ENCODE results near the gene GNAO1. TPM values are rescaled to one million over a fixed set of nuclear protein-coding genes. Genes with fewer than 3 reads are reported as not detected.

Gene GNAO1
- total and polyA plus RNA-seq, 2 of the 13 experiments (the other 11 are each of a cell fraction or from before 2014, with no cell fraction given), result not detected

GRCh38 chr16:56332464-56333079 lies 141.3 kb downstream of the GNAO1 start (continued):
- TF ChIP-seq TP53 (CRISPR knock-in tag; conservative IDR thresholded peaks at IDR 0.05) (no peak), YEATS2 (CRISPR knock-in tag; IDR thresholded peaks at IDR 0.05; ENCODE audit: borderline replicate concordance) (no peak), PPARG (CRISPR knock-in tag; conservative IDR thresholded peaks at IDR 0.05) (no peak), GTF3A (CRISPR knock-in tag; conservative IDR thresholded peaks at IDR 0.05) (0 out of 2 replicates have a peak, but pooled peaks have one; percentile 34), THAP11 (CRISPR knock-in tag; IDR thresholded peaks at IDR 0.05) (peak; percentile 59), ATRX (CRISPR knock-in tag; IDR thresholded peaks at IDR 0.05; ENCODE audit: borderline replicate concordance) (no peak), ATF4 (CRISPR knock-in tag; IDR thresholded peaks at IDR 0.05) (no peak), ZNF230 (CRISPR knock-in tag; IDR thresholded peaks at IDR 0.05) (peak; percentile 60; the same call in 1 of the 2 replicates), KDM6A (CRISPR knock-in tag; IDR thresholded peaks at IDR 0.05; ENCODE audit: low read depth) (no peak), ZMYM4 (CRISPR knock-in tag; IDR thresholded peaks at IDR 0.05) (peak; percentile 58; the same call in 1 of the 2 replicates), TGIF2 (CRISPR knock-in tag; IDR thresholded peaks at IDR 0.05) (no peak), ZNF607 (CRISPR knock-in tag; IDR thresholded peaks at IDR 0.05; ENCODE audit: borderline replicate concordance) (no peak)
- TF ChIP-seq, protein P1, sequence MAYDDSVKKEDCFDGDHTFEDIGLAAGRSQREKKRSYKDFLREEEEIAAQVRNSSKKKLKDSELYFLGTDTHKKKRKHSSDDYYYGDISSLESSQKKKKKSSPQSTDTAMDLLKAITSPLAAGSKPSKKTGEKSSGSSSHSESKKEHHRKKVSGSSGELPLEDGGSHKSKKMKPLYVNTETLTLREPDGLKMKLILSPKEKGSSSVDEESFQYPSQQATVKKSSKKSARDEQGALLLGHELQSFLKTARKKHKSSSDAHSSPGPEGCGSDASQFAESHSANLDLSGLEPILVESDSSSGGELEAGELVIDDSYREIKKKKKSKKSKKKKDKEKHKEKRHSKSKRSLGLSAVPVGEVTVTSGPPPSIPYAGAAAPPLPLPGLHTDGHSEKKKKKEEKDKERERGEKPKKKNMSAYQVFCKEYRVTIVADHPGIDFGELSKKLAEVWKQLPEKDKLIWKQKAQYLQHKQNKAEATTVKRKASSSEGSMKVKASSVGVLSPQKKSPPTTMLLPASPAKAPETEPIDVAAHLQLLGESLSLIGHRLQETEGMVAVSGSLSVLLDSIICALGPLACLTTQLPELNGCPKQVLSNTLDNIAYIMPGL (CRISPR knock-in tag; IDR thresholded peaks at IDR 0.05; ENCODE audit: borderline replicate concordance in 1 of 2, low read depth in 1 of 2), result peak; percentile 71 to 87; a peak in 3 of 4 replicates
- TF ChIP-seq, protein P2, sequence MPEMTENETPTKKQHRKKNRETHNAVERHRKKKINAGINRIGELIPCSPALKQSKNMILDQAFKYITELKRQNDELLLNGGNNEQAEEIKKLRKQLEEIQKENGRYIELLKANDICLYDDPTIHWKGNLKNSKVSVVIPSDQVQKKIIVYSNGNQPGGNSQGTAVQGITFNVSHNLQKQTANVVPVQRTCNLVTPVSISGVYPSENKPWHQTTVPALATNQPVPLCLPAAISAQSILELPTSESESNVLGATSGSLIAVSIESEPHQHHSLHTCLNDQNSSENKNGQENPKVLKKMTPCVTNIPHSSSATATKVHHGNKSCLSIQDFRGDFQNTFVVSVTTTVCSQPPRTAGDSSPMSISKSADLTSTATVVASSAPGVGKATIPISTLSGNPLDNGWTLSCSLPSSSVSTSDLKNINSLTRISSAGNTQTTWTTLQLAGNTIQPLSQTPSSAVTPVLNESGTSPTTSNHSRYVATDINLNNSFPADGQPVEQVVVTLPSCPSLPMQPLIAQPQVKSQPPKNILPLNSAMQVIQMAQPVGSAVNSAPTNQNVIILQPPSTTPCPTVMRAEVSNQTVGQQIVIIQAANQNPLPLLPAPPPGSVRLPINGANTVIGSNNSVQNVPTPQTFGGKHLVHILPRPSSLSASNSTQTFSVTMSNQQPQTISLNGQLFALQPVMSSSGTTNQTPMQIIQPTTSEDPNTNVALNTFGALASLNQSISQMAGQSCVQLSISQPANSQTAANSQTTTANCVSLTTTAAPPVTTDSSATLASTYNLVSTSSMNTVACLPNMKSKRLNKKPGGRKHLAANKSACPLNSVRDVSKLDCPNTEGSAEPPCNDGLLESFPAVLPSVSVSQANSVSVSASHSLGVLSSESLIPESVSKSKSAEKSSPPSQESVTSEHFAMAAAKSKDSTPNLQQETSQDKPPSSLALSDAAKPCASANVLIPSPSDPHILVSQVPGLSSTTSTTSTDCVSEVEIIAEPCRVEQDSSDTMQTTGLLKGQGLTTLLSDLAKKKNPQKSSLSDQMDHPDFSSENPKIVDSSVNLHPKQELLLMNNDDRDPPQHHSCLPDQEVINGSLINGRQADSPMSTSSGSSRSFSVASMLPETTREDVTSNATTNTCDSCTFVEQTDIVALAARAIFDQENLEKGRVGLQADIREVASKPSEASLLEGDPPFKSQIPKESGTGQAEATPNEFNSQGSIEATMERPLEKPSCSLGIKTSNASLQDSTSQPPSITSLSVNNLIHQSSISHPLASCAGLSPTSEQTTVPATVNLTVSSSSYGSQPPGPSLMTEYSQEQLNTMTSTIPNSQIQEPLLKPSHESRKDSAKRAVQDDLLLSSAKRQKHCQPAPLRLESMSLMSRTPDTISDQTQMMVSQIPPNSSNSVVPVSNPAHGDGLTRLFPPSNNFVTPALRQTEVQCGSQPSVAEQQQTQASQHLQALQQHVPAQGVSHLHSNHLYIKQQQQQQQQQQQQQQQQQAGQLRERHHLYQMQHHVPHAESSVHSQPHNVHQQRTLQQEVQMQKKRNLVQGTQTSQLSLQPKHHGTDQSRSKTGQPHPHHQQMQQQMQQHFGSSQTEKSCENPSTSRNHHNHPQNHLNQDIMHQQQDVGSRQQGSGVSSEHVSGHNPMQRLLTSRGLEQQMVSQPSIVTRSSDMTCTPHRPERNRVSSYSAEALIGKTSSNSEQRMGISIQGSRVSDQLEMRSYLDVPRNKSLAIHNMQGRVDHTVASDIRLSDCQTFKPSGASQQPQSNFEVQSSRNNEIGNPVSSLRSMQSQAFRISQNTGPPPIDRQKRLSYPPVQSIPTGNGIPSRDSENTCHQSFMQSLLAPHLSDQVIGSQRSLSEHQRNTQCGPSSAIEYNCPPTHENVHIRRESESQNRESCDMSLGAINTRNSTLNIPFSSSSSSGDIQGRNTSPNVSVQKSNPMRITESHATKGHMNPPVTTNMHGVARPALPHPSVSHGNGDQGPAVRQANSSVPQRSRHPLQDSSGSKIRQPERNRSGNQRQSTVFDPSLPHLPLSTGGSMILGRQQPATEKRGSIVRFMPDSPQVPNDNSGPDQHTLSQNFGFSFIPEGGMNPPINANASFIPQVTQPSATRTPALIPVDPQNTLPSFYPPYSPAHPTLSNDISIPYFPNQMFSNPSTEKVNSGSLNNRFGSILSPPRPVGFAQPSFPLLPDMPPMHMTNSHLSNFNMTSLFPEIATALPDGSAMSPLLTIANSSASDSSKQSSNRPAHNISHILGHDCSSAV (CRISPR knock-in tag; IDR thresholded peaks at IDR 0.05; ENCODE audit: borderline replicate concordance), result no peak
- TF ChIP-seq, protein P3, sequence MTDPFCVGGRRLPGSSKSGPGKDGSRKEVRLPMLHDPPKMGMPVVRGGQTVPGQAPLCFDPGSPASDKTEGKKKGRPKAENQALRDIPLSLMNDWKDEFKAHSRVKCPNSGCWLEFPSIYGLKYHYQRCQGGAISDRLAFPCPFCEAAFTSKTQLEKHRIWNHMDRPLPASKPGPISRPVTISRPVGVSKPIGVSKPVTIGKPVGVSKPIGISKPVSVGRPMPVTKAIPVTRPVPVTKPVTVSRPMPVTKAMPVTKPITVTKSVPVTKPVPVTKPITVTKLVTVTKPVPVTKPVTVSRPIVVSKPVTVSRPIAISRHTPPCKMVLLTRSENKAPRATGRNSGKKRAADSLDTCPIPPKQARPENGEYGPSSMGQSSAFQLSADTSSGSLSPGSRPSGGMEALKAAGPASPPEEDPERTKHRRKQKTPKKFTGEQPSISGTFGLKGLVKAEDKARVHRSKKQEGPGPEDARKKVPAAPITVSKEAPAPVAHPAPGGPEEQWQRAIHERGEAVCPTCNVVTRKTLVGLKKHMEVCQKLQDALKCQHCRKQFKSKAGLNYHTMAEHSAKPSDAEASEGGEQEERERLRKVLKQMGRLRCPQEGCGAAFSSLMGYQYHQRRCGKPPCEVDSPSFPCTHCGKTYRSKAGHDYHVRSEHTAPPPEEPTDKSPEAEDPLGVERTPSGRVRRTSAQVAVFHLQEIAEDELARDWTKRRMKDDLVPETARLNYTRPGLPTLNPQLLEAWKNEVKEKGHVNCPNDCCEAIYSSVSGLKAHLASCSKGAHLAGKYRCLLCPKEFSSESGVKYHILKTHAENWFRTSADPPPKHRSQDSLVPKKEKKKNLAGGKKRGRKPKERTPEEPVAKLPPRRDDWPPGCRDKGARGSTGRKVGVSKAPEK (CRISPR knock-in tag; IDR thresholded peaks at IDR 0.05; ENCODE audit: borderline replicate concordance), result peak; percentile 74; the same call in 1 of the 2 replicates

Data from HepG2 (cell line).